ENCODE results near the gene NXPH4.

The NXPH4 gene

DNA sequence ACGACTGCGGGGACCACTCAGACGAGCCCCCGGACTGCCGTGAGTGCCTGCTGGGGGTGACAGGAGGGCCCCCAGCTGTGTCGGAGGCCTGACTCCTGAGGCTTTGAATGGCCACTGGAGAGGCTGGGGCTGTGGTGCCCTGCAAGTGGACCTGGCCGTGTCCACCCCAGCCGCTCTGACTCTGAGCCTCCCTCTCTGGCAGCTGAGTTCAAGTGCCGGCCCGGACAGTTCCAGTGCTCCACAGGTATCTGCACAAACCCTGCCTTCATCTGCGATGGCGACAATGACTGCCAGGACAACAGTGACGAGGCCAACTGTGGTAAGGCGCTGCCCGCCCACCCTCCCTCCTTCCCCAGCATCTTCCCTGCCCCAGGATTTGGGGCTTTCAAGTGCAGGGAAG is 16.1 kb upstream of the NXPH4 start:
- DNase-seq: no peak
- no peaks in the 10 kb centered on the region for H3K27me3 ChIP-seq (ENCODE audit: insufficient read depth, low read depth, severe bottlenecking)
- H3K36me3 ChIP-seq: peaks cover 7% of the 10 kb centered on the region
- H3K4me3 ChIP-seq (ENCODE audit: low read depth, low read length): no peak overlapping the region
- TF ChIP-seq, protein P1, sequence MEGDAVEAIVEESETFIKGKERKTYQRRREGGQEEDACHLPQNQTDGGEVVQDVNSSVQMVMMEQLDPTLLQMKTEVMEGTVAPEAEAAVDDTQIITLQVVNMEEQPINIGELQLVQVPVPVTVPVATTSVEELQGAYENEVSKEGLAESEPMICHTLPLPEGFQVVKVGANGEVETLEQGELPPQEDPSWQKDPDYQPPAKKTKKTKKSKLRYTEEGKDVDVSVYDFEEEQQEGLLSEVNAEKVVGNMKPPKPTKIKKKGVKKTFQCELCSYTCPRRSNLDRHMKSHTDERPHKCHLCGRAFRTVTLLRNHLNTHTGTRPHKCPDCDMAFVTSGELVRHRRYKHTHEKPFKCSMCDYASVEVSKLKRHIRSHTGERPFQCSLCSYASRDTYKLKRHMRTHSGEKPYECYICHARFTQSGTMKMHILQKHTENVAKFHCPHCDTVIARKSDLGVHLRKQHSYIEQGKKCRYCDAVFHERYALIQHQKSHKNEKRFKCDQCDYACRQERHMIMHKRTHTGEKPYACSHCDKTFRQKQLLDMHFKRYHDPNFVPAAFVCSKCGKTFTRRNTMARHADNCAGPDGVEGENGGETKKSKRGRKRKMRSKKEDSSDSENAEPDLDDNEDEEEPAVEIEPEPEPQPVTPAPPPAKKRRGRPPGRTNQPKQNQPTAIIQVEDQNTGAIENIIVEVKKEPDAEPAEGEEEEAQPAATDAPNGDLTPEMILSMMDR (IDR thresholded peaks at IDR 0.05; ENCODE audit: low read depth, low read length): no peak
- no peaks in the 10 kb centered on the region for H3K9me3 ChIP-seq (ENCODE audit: severe bottlenecking)
- H3K27ac ChIP-seq: no peak overlapping the region

DNA sequence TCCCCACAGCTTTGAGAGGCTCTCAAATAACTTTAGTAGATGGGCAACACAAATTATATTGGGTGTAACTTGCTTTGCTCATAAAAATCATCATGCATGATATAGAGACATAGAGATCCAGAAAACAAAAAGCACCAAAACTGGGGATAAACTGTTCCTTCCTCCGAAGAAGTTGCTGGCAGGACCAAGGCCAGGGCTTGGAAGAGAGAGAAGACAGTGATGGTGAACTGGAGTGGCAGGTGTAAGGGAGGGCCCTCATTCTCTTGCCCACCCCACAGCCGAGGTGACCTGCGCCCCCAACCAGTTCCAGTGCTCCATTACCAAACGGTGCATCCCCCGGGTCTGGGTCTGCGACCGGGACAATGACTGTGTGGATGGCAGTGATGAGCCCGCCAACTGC is 15.4 kb upstream of the NXPH4 start:
- TF ChIP-seq, protein P1 (IDR thresholded peaks at IDR 0.05; ENCODE audit: low read depth, low read length): no peak
- Histone ChIP-seq H3K9me3 (ENCODE audit: severe bottlenecking) (no peaks in the 10 kb centered on the region), H3K27ac (no peak overlapping the region), H3K27me3 (ENCODE audit: insufficient read depth, low read depth, severe bottlenecking) (no peaks in the 10 kb centered on the region), H3K36me3 (peaks cover 4% of the 10 kb centered on the region), H3K4me3 (ENCODE audit: low read depth, low read length) (no peak overlapping the region)
- DNase-seq: no peak

DNA sequence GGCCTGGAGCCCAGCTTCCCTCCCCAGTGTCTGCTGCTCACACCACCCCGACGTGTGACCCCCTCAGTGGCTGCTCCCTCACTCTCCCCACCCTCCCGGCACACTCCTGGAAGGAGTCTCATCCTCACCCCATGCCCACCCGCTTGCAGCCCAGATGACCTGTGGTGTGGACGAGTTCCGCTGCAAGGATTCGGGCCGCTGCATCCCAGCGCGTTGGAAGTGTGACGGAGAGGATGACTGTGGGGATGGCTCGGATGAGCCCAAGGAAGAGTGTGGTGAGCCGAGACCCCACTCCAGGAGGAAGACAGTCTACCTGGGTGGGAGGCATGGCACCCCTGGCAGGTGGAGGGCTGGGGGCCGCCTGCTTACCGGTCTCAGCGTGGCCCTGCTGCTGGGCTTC is 15.0 kb upstream of the NXPH4 start:
- no peak for DNase-seq
- no peak overlapping the region for H3K4me3 ChIP-seq (ENCODE audit: low read depth, low read length)
- peaks cover 3% of the 10 kb centered on the region for H3K36me3 ChIP-seq
- H3K27ac ChIP-seq: no peak overlapping the region
- H3K27me3 ChIP-seq (ENCODE audit: insufficient read depth, low read depth, severe bottlenecking): no peaks in the 10 kb centered on the region
- TF ChIP-seq, protein P1 (IDR thresholded peaks at IDR 0.05; ENCODE audit: low read depth, low read length): no peak
- H3K9me3 ChIP-seq (ENCODE audit: severe bottlenecking): no peaks in the 10 kb centered on the region

DNA sequence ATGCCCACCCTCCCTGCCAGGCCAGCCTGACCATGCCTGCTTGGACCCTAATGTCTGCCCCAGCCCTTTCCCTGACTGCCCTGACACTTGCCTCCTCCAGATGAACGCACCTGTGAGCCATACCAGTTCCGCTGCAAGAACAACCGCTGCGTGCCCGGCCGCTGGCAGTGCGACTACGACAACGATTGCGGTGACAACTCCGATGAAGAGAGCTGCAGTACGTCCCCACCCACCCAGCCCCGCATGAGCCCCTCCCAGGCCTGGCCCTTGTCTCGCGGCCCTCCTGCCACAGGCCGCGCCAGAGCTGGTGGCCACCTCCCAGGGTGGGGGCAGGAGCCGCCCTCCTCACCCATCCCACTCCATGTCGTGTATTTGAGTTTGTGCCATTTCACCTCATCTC is 14.3 kb upstream of the NXPH4 start:
- Histone ChIP-seq H3K36me3 (peaks cover 3% of the 10 kb centered on the region), H3K4me3 (ENCODE audit: low read depth, low read length) (no peak overlapping the region), H3K27me3 (ENCODE audit: insufficient read depth, low read depth, severe bottlenecking) (no peaks in the 10 kb centered on the region), H3K9me3 (ENCODE audit: severe bottlenecking) (no peaks in the 10 kb centered on the region), H3K27ac (no peak overlapping the region)
- TF ChIP-seq, protein P1 (IDR thresholded peaks at IDR 0.05; ENCODE audit: low read depth, low read length): no peak
- DNase-seq: no peak

DNA sequence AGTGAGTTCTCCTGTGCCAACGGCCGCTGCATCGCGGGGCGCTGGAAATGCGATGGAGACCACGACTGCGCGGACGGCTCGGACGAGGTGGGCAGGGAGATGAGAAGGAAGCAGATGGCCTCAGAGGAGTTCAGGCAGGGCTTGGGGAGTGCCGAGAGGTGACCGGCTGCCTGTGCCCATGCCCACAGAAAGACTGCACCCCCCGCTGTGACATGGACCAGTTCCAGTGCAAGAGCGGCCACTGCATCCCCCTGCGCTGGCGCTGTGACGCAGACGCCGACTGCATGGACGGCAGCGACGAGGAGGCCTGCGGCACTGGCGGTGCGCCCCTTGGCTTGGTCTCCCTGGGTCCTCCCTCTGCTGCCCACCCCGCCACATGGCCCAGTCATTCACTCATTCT is 13.4 kb upstream of the NXPH4 start:
- TF ChIP-seq, protein P1 (IDR thresholded peaks at IDR 0.05; ENCODE audit: low read depth, low read length): no peak
- DNase-seq: no peak
- peaks cover 3% of the 10 kb centered on the region for H3K36me3 ChIP-seq
- H3K27ac ChIP-seq: no peak overlapping the region
- H3K27me3 ChIP-seq (ENCODE audit: insufficient read depth, low read depth, severe bottlenecking): no peaks in the 10 kb centered on the region
- H3K9me3 ChIP-seq (ENCODE audit: severe bottlenecking): no peaks in the 10 kb centered on the region
- no peak overlapping the region for H3K4me3 ChIP-seq (ENCODE audit: low read depth, low read length)

DNA sequence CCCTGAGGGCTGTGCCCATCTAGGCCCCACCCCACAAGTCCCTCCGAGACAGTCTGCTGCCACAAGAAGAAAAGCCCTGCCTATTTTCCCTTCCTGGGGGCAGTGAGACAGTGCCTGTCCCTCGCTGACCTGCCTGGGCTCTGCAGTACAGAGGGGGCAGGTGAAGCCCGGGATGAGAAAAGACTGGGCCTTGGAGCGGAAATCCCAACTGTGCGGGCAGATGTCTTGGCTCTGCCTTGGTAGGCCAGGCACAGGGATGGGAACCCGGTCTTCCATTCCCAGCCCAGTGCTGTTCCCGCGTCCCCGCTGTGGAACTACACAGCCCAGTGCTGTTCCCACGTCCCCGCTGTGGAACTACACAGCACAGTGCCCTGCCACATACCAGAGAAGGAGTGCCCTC is 12.8 kb upstream of the NXPH4 start:
- Histone ChIP-seq H3K27me3 (ENCODE audit: insufficient read depth, low read depth, severe bottlenecking) (no peaks in the 10 kb centered on the region), H3K9me3 (ENCODE audit: severe bottlenecking) (no peaks in the 10 kb centered on the region), H3K27ac (no peak overlapping the region), H3K4me3 (ENCODE audit: low read depth, low read length) (no peak overlapping the region), H3K36me3 (peaks cover 3% of the 10 kb centered on the region; the same call in 1 of the 2 replicates)
- TF ChIP-seq, protein P1 (IDR thresholded peaks at IDR 0.05; ENCODE audit: low read depth, low read length): no peak
- DNase-seq: no peak

Measured in WERI-Rb-1 (cell line).